HG02981 (cell line): ENCODE data around the gene TENM4.
A peak's percentile ranks its signal among the peaks of the same experiment; 100 is the strongest.

Experiments
- ATAC-seq: cut with Tn5 transposase; IDR thresholded peaks from one replicate; pipeline ENCODE4 v1.9.1; 2021; ENCODE audit warnings: mild to moderate bottlenecking, moderate library complexity; ENCODE audit not compliant: unreplicated experiment

The TENM4 gene

DNA sequence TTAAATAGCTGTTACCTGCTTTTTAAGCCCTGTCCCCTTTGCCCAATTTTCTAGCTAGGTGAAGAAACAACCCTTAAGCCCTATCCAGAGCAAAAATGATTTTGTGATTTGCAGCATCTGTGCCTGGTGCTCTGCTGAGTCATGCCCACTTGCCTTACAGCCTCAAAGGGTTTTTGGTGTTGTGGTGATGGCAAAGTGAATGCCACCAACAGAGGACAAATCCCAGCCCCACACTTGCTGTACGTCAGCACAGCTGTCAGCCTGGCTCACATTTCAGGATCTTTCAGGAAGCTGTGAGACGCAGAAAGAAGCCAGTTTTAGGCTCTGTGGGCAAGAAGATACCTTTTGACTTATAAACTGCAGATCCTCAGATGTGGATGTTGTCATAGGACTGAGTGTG, 401.7 kb downstream of the TENM4 start:
- ATAC-seq = no peak

- ATAC-seq = no peak
These were observed 404.9 kb downstream of the TENM4 start for GRCh38 chr11:79035881-79036280.

GRCh38 chr11:79033833-79034232, 407.0 kb downstream of the TENM4 start:
- ATAC-seq = no peak

DNA sequence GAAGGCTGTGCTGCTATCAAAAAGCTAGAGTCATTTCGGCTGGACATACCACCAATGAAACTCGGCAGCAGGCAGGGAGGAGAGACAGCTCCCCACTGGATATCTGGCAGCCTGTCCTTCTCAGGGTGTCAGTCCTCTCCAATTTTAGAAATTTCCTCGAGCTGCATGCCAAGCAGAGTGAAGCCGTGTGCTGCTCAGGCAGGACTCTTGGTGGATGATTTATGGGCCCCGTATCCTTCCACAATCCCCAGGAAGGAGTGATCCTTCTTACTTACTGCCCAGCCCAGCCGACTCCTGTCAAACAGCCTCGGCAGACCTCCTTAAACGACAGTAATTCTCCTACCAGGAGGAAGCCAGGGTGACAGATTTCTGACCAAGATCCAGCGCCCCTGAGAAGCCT, 410.4 kb downstream of the TENM4 start:
- ATAC-seq = no peak

GRCh38 chr11:79028225-79028624, 412.6 kb downstream of the TENM4 start:
- no peak for ATAC-seq

DNA sequence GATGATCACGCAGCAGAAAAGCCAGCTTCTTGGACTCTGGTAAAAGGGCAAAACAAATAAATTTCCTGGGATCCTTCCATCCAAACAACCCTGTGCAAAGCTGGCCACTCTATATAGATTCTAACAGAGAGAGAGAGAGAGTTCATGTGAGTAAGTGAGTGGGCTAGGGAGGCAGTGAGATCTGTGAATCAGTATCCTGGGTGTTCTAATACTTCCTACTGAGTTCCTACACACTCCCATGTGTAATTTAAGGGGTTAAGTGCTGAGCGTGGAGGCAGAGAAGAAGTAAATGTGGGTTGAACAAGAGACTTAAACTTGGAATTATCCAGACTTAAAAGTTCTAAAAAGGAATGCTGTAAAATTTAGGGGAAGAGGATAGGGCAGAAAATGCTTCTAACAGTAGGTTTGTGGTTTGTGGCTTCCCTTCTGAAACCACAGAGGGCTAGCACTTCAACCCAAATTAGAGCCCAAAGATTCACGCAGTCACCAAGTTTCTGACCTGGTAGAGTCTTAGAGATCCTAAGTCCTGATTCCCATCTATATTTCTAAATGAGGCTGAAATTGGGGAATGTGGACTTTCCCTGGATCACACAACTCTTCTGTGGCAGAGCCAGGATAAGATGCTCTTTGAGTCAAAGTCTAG, 413.9 kb downstream of the TENM4 start:
- peak; percentile 66 for ATAC-seq

GRCh38 chr11:79025622-79026021, 415.2 kb downstream of the TENM4 start:
- ATAC-seq = no peak

DNA sequence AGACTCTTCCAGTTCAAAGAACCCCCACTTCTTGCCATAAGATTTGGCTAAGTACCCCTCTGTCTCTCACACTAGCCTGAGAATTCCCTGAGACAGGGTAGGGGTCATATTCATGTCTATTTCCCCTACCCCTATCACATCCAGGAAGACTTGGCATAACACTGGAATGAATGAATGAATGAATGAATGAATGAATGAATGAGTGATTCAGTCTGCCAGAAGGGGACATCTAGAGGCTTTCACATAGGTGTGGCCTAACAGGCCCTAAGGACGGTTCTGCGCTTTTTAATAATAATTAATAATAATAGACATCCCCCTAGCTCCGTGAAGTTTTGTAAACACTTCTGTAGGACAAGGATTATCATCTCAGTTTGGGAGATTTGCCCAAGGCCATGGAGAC, 415.7 kb downstream of the TENM4 start:
- ATAC-seq = no peak

- ATAC-seq = no peak
These were observed 418.6 kb downstream of the TENM4 start for GRCh38 chr11:79022265-79022664.

DNA sequence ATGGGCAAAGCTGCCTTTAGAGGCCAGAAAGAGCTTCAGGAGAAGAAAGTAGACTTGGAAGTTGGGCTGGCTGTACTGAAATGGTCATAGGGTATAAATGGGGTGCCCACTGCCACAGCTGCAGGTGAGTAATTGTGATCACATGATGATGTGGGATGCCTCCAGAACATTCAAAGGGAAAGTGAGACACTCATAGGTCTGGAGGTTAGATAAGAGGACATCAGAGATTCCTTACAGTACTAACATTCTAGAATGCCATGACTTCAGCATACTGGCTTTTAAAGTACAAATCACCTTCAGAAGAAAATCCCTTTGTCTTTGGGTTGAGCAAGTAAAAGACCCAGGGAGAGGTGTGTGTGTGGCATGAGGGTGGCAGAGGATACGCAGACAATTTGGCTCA, 419.2 kb downstream of the TENM4 start:
- ATAC-seq = no peak

DNA sequence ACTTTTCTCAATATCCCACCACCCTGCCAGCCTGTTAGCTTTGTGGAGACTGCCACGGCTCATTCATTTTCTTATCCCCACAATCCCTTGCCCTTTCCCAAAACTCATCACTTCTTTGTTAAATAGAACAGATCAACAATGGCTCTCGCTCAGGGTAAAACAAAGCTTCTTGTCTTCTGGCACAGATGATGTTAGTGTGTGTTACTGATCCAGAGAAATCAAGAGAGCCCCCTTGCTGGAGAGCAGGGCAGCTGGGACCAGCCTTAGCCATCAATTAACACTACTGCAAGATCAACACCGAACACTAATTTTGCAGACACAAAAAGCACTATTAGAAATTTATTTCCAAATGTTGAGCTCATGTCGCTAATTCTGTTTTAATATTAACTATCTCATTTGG, 420.9 kb downstream of the TENM4 start:
- no peak for ATAC-seq

- ATAC-seq = no peak
These were observed 421.6 kb downstream of the TENM4 start for GRCh38 chr11:79019277-79019676.

- no peak for ATAC-seq
These were observed 422.4 kb downstream of the TENM4 start for GRCh38 chr11:79018371-79018849.

DNA sequence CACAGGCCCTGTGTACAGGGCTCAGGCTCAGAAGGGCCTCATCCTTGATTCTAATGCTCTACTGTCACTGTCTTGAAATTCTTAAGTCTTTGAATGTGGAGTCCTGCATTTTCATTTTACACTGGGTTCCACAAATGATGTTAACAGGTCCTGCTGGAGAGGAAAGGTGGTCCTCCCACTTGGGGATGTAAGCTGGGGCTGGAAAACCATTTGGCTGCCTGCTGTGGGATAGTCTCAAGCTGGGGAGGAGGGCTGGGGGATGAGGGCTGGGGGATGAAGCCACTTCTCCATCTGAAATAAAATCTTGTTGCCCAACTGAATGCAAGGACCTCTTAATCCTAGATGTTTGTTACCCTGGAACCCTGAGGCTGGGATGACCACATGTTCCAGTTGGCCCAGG, 423.0 kb downstream of the TENM4 start:
- ATAC-seq = no peak

GRCh38 chr11:79013509-79013908, 427.3 kb downstream of the TENM4 start:
- no peak for ATAC-seq

GRCh38 chr11:79011357-79011756, 429.5 kb downstream of the TENM4 start:
- ATAC-seq = no peak

DNA sequence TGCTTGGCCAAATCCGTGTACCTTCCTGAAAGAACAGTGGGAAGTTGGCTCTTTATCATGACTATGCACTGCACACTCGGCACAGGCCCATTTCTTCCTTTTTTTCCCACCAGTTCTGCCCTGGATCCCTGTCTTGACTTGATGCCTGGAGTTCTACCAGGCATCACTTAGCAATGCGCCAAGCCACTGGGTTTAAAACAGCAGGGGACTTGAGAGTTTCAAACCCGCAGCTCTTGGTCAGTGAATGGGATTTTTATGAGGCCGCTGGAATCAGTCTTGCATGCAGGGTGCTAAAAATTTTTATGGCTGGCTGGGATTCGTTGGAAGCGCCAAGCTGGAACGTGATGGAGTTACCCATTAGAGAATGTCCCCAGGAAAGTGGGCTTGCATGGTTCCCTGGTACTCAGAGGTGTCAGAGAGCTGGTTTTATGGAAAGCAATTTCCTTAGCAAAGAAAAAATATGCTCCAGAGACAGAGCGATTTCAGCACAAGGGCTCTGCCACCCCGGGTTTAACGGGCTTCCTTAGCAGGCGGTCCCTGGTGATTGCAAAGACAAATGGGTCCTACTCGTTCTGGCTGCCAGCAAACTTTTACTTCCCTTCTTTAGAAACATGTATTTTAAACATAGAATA, 432.9 kb downstream of the TENM4 start:
- ATAC-seq = no peak

- no peak for ATAC-seq
These were observed 434.0 kb downstream of the TENM4 start for GRCh38 chr11:79006854-79007253.

- ATAC-seq = no peak
These were observed 444.8 kb downstream of the TENM4 start for GRCh38 chr11:78996007-78996406.

DNA sequence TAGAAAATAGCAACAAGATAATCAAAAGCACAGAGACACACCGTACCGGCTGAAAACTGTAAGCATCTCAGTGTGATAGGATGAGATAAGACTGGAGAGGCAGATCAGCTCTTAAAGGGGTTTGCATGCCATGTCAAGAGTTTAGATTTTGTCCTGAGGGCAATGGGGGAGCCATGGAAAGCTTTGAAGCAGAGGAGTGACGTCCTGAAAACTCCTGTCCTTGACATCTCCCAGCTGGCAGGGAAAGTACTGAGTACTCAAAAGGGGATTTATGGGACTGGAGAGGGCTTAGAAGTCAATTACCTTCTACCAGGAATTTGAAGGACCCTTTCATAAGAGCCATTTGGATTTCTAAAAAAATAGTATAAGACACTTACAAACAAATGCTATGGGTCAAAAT, 445.7 kb downstream of the TENM4 start:
- no peak for ATAC-seq

DNA sequence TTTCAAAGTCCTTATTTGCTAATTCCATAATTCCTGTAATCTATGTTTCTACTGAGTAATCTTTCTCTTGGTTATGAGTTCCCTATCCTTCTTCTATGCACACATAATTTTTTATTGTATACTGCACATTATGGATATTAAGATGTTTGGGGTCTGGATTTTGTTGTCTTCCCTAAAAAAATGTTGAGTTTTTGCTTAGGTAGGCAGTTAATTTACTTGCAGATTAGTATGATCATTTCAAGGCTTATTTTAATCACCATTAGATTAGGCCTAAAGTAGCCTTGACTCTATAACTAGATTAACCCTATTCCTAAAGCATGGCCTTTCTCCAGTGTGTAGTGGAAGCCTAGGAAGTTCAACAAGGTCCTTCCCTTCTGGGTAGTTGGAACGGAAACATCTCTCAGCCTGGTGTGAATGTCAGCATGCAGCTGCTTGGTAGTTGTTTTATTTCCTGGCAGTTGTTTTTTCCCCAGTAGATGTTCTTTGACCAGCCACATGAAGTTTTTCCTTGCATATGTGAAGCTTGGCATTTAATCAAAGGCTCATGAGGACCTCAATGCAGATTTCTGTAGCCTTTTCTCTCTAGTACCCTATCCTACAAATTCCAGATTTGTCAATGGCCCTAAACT, 446.9 kb downstream of the TENM4 start:
- ATAC-seq = no peak

- no peak for ATAC-seq
These were observed 449.1 kb downstream of the TENM4 start for GRCh38 chr11:78991681-78992080.
